ENCODE data around the gene SCNN1A. TPM values are rescaled to one million over a fixed set of nuclear protein-coding genes. Genes with fewer than 3 reads are reported as not detected.
"Not testable (repeated sequence)": the region's sequence is repeated elsewhere in the genome, so short reads cannot be mapped to it uniquely, and the experiment has no call there.

Gene SCNN1A
- total and polyA plus RNA-seq, 4 donors, result 0.61 to 2.4 (median 1.5) TPM

GRCh38 chr12:6346942-6347341 is 28.4 kb downstream of the SCNN1A start:
- H3K4me3 ChIP-seq (ENCODE audit: low read length in 2 of 2), result no peak overlapping the region
- no peaks in the 10 kb centered on the region for H3K36me3 ChIP-seq (ENCODE audit: control insufficient read depth in 1 of 2, insufficient read depth in 2 of 2, low read length in 1 of 2)
- no peak for ATAC-seq (ENCODE audit: low FRiP score)
- no peaks in the 10 kb centered on the region for H3K9me3 ChIP-seq (ENCODE audit: control insufficient read depth, low read length)
- H3K27ac ChIP-seq (ENCODE audit: low read depth in 1 of 2, low read length in 2 of 2), result peak overlapping the region; percentile 49 to 89
- peaks cover 2 to 3% of the 10 kb centered on the region in 2 donors for H3K4me1 ChIP-seq (ENCODE audit: control insufficient read depth in 1 of 2, insufficient read depth in 2 of 2, low read length in 2 of 2)
- no peak for DNase-seq
- 82 to 84% methylated on average over 8 of the region's 8 CpGs for WGBS, 2 donors
- H3K27me3 ChIP-seq (ENCODE audit: control insufficient read depth in 1 of 2, insufficient read depth in 2 of 2, low read length in 1 of 2), result no peaks in the 10 kb centered on the region
- intact Hi-C loops (cut with DNase I), result loop anchor here in 1 of 2 donors (1.0 kb wide), 1 partner anchor 24 kb away; no protein-coding TSS in a partner anchor

GRCh38 chr12:6346235-6346832 is 29.0 kb downstream of the SCNN1A start:
- ATAC-seq (ENCODE audit: low FRiP score) (no peak), DNase-seq (no peak)
- intact Hi-C loops (cut with DNase I), result no loop called here
- Histone ChIP-seq H3K27ac (ENCODE audit: low read depth in 1 of 2, low read length in 2 of 2) (peak overlapping the region; percentile 53 to 89), H3K4me3 (ENCODE audit: low read length in 2 of 2) (no peak overlapping the region), H3K36me3 (ENCODE audit: control insufficient read depth in 1 of 2, insufficient read depth in 2 of 2, low read length in 1 of 2) (no peaks in the 10 kb centered on the region), H3K27me3 (ENCODE audit: control insufficient read depth in 1 of 2, insufficient read depth in 2 of 2, low read length in 1 of 2) (no peaks in the 10 kb centered on the region), H3K9me3 (ENCODE audit: control insufficient read depth, low read length) (no peaks in the 10 kb centered on the region), H3K4me1 (ENCODE audit: control insufficient read depth in 1 of 2, insufficient read depth in 2 of 2, low read length in 2 of 2) (peaks cover 2 to 3% of the 10 kb centered on the region in 2 donors)
- 88 to 94% methylated on average over 5 of the region's 5 CpGs for WGBS, 2 donors

- intact Hi-C loops (cut with DNase I), result no loop called here
Observed at GRCh38 chr12:6345319-6346091, 29.9 kb downstream of the SCNN1A start.

GRCh38 chr12:6344101-6344660 is 31.2 kb downstream of the SCNN1A start:
- not testable (repeated sequence) for H3K4me1 ChIP-seq (ENCODE audit: control insufficient read depth in 1 of 2, insufficient read depth in 2 of 2, low read length in 2 of 2); H3K9me3 ChIP-seq (ENCODE audit: control insufficient read depth, low read length); H3K4me3 ChIP-seq (ENCODE audit: low read length in 2 of 2); ATAC-seq (ENCODE audit: low FRiP score); H3K27me3 ChIP-seq (ENCODE audit: control insufficient read depth in 1 of 2, insufficient read depth in 2 of 2, low read length in 1 of 2); H3K27ac ChIP-seq (ENCODE audit: low read depth in 1 of 2, low read length in 2 of 2); DNase-seq; H3K36me3 ChIP-seq (ENCODE audit: control insufficient read depth in 1 of 2, insufficient read depth in 2 of 2, low read length in 1 of 2)
- WGBS, 2 donors, result 96 to 97% methylated on average over 10 to 11 of the region's 11 CpGs
- intact Hi-C loops (cut with DNase I), result loop anchor here (5.0 kb wide), 2 partner anchors 38 to 78 kb away; partner anchors contain the start of gene LTBR (in 1 of the 2)

More at GRCh38 chr12:6345319-6346091, 29.9 kb downstream of the SCNN1A start:
- DNase-seq (peak; percentile 88), ATAC-seq (ENCODE audit: low FRiP score) (peak; percentile 45)
- WGBS, 2 donors, result 37 to 41% methylated on average over 10 of the region's 10 CpGs
- Histone ChIP-seq H3K4me1 (ENCODE audit: control insufficient read depth in 1 of 2, insufficient read depth in 2 of 2, low read length in 2 of 2) (peaks cover 2 to 3% of the 10 kb centered on the region in 2 donors), H3K36me3 (ENCODE audit: control insufficient read depth in 1 of 2, insufficient read depth in 2 of 2, low read length in 1 of 2) (no peaks in the 10 kb centered on the region), H3K27me3 (ENCODE audit: control insufficient read depth in 1 of 2, insufficient read depth in 2 of 2, low read length in 1 of 2) (no peaks in the 10 kb centered on the region), H3K27ac (ENCODE audit: low read depth in 1 of 2, low read length in 2 of 2) (peak overlapping the region; percentile 53 to 89), H3K9me3 (ENCODE audit: control insufficient read depth, low read length) (no peaks in the 10 kb centered on the region), H3K4me3 (ENCODE audit: low read length in 2 of 2) (no peak overlapping the region)

- peaks cover 2 to 3% of the 10 kb centered on the region in 2 donors for H3K4me1 ChIP-seq (ENCODE audit: control insufficient read depth in 1 of 2, insufficient read depth in 2 of 2, low read length in 2 of 2)
- H3K27ac ChIP-seq (ENCODE audit: low read depth in 1 of 2, low read length in 2 of 2), result peak overlapping the region; percentile 29 to 72
- intact Hi-C loops (cut with DNase I), result loop anchor here (5.0 kb wide), 2 partner anchors 39 to 79 kb away; partner anchors contain the start of gene LTBR (in 1 of the 2)
- no peak for ATAC-seq (ENCODE audit: low FRiP score)
- H3K27me3 ChIP-seq (ENCODE audit: control insufficient read depth in 1 of 2, insufficient read depth in 2 of 2, low read length in 1 of 2), result no peaks in the 10 kb centered on the region
- H3K36me3 ChIP-seq (ENCODE audit: control insufficient read depth in 1 of 2, insufficient read depth in 2 of 2, low read length in 1 of 2), result no peaks in the 10 kb centered on the region
- 69 to 74% methylated on average over 5 of the region's 5 CpGs for WGBS, 2 donors
- no peak overlapping the region for H3K4me3 ChIP-seq (ENCODE audit: low read length in 2 of 2)
- peak in 1 of 2 donors; percentile 58 for DNase-seq
- H3K9me3 ChIP-seq (ENCODE audit: control insufficient read depth, low read length), result no peaks in the 10 kb centered on the region
Observed at GRCh38 chr12:6343518-6343917, 31.8 kb downstream of the SCNN1A start.

GRCh38 chr12:6342140-6342889 is 33.0 kb downstream of the SCNN1A start:
- H3K4me1 ChIP-seq (ENCODE audit: control insufficient read depth in 1 of 2, insufficient read depth in 2 of 2, low read length in 2 of 2), result peaks cover 2 to 3% of the 10 kb centered on the region in 2 donors
- intact Hi-C loops (cut with DNase I), result loop anchor here (5.0 kb wide), 2 partner anchors 40 to 80 kb away; partner anchors contain the start of gene LTBR (in 1 of the 2)
- peak overlapping the region; percentile 29 to 96 for H3K27ac ChIP-seq (ENCODE audit: low read depth in 1 of 2, low read length in 2 of 2)
- DNase-seq (no peak), ATAC-seq (ENCODE audit: low FRiP score) (no peak)
- no peaks in the 10 kb centered on the region for H3K36me3 ChIP-seq (ENCODE audit: control insufficient read depth in 1 of 2, insufficient read depth in 2 of 2, low read length in 1 of 2)
- no peaks in the 10 kb centered on the region for H3K9me3 ChIP-seq (ENCODE audit: control insufficient read depth, low read length)
- 14 to 15% methylated on average over 7 of the region's 7 CpGs for WGBS, 2 donors
- no peaks in the 10 kb centered on the region for H3K27me3 ChIP-seq (ENCODE audit: control insufficient read depth in 1 of 2, insufficient read depth in 2 of 2, low read length in 1 of 2)
- peak overlapping the region in 1 of 2 donors; percentile 74 for H3K4me3 ChIP-seq (ENCODE audit: low read length in 2 of 2)

GRCh38 chr12:6341417-6342139 is 33.8 kb downstream of the SCNN1A start, which contains the start of gene TNFRSF1A:
TNFRSF1A (minus strand) TSS chr12:6342076; CDS start chr12:6341814, 262 bp downstream.
- 0% methylated on average over 21 of the region's 21 CpGs for WGBS, 2 donors
- H3K27ac ChIP-seq (ENCODE audit: low read depth in 1 of 2, low read length in 2 of 2), result peak within 1 kb of the TSS; percentile 29 to 96
- intact Hi-C loops (cut with DNase I), result loop anchor here (5.0 kb wide), 2 partner anchors 41 to 81 kb away; partner anchors contain the start of gene LTBR (in 1 of the 2)
- DNase-seq (peak in 1 of 2 donors; percentile 90), ATAC-seq (ENCODE audit: low FRiP score) (peak; percentile 82)
- H3K9me3 ChIP-seq (ENCODE audit: control insufficient read depth, low read length), result no peaks in the 10 kb centered on the region
- no peaks in the 10 kb centered on the region for H3K36me3 ChIP-seq (ENCODE audit: control insufficient read depth in 1 of 2, insufficient read depth in 2 of 2, low read length in 1 of 2)
- H3K27me3 ChIP-seq (ENCODE audit: control insufficient read depth in 1 of 2, insufficient read depth in 2 of 2, low read length in 1 of 2), result no peaks in the 10 kb centered on the region
- peaks cover 2 to 3% of the 10 kb centered on the region in 2 donors for H3K4me1 ChIP-seq (ENCODE audit: control insufficient read depth in 1 of 2, insufficient read depth in 2 of 2, low read length in 2 of 2)
- peak within 1 kb of the TSS; percentile 32 to 74 for H3K4me3 ChIP-seq (ENCODE audit: low read length in 2 of 2)
